Activated CD8-positive, alpha-beta memory T cell treated with anti-CD3 and anti-CD28 coated beads for 4 hours (primary cell): ENCODE results near the gene PTPRN2.
"Not testable (repeated sequence)": the region's sequence is repeated elsewhere in the genome, so short reads cannot be mapped to it uniquely, and the experiment has no call there.

Experiments
- DNase-seq, 2 donors: peaks; one replicate each; pipeline ENCODE4 v3.0.0-alpha.2; 2020; ENCODE audit warnings: low read depth in 2 of 2

Gene PTPRN2

DNA sequence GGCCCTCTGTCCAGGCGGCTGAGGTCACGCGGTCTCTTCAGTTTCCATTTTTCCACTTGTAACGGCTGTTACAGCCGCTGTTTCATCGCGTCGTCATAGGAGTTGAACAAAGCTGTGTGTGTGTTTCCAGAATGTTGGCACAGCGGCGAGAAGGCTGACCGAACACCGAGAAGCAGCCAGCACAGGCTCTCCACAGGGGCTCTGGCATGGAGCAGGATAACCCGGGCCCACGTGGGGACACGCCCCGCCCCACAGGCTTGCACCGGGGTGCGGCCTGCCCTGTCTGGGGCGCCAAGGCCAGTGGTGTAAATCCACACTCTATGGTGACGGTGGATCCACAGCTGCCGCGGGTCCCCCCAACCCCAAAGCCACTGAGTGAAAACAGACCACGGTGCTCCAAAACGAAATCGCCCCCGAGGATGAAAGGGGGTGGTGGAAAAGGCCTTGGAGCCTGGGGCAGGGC, 802.6 kb downstream of the PTPRN2 start:
- no peak for DNase-seq

DNA sequence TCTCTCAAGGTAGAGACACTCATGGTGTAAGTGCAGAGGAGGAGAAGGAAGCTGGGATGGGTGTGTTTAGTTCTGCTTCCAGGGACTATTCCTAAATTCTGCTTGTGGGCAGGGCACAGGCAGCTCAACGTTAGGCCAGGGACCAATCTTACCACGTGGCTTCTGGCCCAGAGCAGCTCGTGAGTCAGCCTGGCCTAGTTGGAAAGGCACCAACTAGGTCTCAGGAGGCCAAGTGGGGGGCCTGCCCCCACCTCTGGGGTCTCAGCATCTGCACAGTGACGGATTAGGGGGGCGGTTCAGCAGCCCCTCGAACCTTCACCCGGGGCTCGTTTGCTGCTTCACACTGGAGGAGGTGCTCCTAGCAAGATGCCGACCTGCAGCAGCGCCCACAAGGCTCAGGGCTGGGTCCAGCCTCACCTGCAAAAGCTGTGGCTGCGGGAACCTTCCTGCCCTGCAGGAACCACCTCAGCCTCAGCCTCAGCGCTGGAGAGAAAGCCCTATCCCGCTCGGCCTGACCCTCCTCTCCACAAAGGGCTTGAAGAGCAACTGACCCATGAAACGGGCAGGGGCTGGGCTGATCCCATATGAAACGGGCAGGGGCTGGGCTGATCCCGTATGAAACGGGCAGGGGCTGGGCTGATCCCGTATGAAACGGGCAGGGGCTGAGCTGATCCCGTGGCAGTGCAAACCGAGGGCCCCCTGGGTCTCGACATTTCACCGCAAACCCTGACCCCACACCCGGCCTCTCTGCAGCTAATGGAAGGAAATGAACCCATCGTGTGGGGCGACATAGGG, 803.4 kb downstream of the PTPRN2 start:
- no peak for DNase-seq

DNA sequence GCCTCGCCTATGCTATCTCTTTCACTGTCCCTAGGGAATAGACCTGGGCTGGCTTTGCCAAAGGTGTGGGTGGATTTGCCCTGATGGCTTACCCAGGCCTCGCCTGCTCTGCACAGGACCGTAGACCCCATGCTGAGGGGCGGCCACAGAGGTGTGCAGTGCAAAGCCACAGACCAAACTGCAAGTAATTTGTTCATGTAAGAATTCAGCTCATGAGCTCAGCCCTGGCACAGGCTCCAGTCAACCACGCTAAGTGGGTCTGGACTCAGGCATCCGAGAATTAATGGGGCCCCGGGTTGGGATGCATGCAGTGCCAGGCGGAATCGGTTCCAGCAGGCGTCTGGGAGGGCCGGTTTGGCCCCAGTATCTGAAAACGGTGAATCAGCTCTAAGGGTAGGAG, 805.6 kb downstream of the PTPRN2 start:
- no peak for DNase-seq

DNA sequence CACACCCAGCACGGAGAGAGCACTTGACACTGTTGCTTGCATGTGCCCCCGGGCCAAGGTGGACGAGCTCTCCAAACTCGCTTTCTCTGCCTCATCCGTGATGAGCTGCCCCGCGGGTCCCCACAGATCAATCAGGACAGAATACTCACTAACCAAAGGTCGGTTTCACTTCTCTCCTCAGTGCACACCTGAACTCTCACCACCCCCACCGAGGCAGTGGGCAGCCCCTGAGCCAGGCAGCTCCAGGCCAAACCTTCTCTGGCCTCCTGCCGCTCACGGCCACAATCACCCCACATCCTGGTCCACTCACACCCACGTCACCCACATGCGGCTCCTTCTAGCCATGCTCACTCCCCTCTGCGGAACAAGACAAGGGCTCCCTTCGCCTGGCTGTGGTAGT, 806.9 kb downstream of the PTPRN2 start:
- DNase-seq = no peak

DNA sequence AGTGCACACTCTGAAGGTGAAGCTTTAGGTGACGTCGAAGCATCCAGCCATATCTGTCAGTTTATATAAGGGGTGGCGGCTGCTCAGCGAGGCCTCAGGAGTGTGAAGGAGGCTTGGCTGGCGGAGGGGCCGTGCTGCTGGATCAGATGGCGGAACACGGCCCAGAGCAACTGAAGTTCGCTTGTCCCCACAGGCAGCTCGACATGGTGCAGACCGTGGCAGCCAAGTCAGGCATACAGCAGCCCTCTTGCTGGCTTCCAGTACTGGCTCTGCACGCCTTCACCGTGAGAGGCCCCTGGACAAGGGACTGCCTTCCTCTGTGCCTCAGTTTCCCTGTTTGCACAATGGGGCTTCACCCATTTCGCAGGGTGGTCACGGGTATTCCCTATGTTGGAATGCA, 807.3 kb downstream of the PTPRN2 start:
- no peak for DNase-seq

DNA sequence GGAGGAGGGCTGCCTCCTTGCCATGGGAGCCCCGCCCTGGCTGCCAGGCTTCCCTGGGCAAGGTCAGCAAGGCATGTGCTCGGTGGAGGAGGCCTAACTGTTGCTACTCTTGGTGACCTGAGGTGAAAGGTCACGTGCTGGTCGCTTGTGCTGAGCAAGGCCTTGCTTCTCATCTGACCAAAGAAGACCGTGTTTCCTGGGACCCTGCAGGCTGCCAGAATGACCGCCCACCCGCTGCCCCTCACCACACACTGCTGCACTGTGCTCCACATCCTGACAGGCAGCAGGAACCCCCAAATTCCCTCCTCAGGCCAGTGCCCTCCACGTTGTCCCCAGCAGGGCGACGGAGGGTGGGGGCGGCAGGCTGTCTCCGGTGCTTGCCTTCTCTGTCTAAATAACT, 808.4 kb downstream of the PTPRN2 start:
- DNase-seq = no peak

DNA sequence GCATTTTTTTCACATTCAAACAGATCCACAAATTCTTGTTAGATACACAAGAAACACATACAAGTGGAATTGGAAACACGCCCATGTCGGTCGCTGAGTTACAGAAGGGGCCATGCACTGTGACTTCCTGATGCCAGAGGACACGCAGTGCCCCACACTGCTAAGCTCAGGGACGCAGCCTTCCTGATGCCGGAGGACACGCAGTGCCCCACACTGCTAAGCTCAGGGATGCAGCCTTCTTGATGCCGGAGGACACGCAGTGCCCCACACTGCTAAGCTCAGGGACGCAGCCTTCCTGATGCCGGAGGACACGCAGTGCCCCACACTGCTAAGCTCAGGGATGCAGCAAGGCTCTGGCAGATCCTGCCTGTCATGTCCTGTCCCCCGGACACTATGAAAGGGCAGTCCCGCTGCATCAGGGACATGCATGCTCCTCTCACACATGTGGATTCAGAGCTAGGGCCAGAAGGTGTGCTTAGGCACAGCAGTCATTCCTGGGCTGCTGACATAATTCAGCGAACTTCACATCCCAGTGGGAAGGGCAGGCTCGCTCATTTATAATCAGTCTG, 810.3 kb downstream of the PTPRN2 start:
- DNase-seq = not testable (repeated sequence)

DNA sequence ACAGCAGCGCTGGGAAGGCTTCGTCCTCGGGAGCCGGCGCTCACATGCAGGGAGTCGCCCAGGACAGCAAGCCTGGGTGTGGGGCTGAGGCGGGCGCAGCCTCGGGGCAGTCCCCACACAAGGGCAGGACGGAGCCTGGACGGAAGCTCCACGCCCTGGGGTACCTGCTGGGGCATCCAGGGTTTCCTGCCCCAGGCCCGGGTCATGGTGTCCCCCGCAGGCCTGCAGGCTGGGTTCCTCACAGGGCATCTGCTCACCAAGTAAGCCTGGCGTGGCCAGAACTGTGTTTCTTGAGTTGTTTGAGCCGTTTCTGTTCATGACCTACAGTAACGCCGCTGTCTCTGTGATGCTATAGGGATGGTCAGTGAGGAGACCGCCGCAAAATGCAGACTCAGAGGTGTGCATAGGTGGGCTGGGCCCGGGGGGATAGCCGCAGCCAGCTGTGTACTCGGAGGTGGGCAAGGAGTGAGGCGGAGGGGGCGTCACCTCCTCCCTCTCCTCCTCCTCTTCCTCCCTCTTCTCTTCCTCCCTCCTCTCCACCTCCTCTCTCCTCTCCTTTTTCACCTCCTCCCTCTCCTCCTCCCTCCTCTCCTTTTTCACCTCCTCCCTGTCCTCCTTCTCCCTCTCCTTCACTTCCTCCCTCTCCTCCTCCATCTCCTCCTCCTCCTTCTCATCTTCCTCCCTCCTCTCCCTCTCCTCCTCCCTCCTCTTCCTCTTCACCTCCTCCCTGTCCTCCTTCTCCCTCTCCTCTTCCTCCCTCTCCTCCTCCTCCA, 811.9 kb downstream of the PTPRN2 start:
- DNase-seq = no peak

DNA sequence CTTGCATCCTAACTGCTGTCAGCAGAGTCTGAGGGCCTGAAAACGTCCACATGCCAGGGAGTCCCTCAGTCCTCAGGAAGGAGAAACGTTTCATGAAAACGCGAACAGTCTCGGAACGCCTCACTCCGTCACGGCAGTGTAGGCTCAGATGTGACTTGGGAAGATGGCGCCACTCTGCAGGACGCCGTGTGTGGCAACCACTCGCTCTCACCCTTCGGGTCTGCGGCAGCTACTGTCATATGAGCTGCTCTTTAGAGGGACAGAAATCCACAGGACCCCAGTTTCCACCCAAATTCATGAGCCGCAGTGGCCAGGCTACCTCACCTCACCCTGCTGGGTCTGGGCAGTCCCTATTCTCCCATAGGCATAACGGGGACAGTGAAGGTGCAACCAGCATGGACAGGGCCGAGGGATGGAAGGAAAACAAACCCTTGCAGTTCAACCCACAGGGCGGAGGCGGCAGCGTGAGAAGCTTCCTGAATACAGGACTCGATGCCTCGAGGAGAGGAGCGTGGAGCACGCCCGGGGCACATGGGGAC, 812.5 kb downstream of the PTPRN2 start:
- no peak for DNase-seq

DNA sequence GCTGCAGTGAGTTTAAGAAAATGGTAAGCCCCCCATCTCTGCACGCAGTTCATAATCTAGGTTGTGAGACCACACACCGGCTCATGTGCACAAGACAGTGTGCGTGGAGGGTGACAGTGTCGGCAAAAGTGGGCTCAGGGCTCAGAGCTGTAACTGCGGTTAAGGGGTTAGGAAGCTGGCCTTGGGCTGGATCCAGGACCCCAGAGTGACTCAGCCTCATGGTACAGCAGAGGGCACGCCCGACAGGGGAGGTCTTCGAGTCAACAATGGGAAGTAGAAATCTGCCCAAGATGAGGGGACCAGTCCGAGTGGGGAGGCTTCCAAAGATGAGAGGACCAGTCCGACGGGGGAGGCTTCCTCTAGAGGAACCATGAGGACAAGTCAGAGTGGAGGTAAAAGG, 813.1 kb downstream of the PTPRN2 start:
- DNase-seq = no peak

DNA sequence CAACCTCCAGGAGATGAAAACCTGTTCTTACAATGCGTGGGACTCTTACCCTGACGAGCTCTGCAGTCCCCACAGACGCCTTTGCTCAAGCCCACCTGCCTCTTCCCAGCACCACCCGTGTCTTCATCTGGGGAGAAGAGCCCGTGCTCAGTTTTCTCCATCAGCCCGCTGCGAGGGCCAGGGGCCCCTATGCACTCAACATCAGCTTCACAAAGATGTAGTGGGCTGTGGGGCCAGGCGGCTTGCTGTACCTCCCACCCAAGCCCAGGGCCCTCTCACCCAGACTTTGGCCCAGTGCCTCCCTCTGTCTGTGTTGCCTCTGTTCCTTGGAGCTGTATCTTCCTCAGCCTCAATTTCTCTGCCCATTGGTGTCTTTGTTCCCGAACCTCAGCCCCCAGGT, 814.3 kb downstream of the PTPRN2 start:
- no peak for DNase-seq

DNA sequence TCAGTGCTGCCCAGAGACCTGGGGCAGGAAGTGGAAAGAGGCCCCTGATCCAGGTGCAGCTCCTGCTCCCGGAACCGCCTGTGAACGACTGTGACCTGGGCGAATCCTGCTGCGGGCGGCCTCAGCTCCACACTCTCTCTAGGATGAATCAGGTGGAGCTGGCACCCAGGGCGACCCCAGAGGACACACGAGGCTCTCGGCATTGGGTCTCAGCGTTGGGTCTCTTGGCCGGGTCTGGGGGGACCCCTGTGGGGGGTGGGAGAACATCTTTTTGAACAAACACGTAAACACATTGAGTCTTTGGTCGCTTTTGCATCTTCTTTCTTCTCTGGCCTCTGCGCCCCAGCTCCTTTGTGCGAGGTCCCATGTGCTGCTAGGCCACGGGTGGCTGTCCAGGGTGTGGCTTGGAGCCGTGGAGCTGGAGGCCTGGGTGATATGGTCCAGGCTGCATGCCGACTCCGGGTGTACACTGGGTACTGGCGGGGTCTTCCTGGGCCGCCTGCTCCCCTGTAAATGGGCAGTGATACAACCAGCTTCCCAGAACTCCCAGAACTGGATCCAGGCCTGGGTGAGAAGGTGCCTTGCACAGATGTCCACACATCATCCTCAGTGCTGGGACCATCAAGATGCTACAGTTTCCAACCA, 815.0 kb downstream of the PTPRN2 start:
- no peak for DNase-seq

DNA sequence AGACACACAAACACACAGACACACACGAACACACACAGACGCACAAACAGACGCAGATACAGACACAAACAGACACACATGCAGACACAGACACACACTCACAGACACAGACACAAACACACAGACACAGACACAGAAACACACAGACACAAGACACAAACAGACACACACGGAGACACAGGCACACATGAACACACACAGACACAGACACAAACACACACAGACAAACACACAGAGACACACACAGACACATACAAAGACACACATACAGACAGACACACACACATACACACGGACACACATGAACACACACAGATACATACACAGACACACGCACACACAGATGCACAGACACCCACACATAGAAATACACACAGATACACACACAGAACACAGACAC, 815.9 kb downstream of the PTPRN2 start:
- no peak for DNase-seq

DNA sequence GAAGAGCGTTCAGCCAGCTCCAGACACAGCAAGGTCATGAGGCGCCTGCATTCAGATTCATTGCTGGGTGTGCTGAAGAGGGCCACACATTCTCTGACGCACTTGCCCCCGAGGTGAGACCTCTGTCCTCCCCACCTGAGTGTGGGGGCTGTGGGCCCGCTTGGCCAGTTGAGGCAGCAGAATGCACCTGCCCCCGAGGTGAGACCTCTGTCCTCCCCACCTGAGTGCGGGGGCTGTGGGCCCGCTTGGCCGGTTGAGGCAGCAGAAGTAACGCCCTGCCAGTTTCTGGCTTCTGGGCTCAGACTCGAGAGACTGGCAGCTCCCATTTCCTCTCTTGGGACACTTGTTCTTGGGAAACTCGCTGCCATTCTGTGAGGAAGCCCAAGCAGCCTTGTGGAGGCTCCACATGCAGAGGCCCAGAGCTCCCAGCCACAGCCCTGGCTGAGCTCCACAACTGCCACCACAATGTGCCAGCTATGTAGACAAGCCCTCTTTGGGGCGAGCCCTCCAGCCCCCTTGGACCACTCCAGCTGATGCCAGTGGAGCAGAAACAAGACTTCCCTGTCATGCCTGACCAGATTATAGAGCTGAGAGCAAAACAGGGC, 816.8 kb downstream of the PTPRN2 start:
- DNase-seq = no peak

DNA sequence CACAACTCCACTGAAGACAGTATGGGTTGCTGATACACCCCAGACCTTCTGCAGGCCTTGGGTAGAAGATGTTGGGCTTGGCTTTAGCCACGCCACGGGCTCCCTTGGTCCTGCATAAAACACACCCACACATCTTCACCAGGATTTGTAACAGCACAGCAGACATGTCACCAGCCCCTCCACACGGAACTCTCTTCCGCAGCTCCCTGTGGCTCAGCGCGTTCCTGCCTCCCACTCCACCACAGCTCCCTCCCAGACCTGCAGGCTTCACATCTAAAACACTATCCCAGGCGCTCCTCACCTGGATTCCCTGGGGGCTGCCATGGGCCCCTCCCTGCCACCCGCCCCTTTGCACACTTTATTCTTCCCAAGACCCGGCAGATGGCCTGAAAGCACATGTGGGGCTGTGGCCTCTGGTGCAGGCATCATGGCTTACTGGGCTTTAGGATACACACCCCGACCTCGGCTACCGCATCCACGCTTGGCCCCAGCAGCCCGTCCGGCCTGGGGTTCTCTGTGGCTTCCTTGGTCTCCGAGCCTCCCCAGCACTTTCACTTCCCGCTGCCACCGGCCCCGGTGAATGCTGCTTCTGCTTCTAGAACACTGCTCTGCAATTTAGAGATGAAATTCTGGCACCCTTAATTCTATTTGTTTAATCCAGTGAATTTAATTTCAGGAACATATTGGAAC, 818.0 kb downstream of the PTPRN2 start:
- DNase-seq = no peak

DNA sequence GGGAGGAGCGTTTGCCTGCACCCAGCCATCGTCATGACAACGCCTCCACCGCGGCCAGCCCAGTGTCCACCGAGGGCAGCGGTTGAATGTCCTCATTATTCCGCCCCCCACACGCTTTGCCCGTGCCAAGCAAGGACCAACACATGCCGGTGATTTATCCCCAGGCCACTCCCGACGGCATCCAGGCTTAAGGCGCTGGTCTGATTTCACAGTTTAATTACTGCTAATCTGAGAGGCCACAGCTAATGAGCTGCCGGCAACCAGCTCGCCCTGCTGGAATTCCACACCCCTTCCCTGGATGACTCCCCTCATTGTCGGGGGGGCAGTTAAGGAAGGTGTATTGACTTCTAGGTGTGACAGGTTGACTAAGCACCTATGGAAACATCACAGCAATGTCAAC, 818.5 kb downstream of the PTPRN2 start:
- DNase-seq = no peak

DNA sequence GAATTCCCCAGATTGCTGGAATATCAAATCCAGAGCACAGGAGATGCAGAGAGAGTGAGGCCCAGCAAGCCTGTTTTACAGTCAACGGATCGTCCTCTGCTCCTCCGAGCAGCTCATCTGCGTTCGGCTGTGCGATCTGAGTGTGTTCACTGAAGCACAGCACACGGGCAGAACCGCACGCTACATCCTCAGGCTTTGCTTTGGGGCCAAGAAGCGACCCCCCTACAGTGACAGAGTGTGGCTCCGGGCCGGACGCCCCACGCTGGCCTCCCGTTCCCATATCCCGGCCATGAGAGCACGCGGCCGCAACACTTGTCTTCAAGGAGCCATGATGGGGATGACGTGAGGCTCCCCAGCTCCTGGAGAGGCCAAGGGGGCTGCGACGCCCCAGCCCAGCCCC, 819.4 kb downstream of the PTPRN2 start:
- DNase-seq = no peak

DNA sequence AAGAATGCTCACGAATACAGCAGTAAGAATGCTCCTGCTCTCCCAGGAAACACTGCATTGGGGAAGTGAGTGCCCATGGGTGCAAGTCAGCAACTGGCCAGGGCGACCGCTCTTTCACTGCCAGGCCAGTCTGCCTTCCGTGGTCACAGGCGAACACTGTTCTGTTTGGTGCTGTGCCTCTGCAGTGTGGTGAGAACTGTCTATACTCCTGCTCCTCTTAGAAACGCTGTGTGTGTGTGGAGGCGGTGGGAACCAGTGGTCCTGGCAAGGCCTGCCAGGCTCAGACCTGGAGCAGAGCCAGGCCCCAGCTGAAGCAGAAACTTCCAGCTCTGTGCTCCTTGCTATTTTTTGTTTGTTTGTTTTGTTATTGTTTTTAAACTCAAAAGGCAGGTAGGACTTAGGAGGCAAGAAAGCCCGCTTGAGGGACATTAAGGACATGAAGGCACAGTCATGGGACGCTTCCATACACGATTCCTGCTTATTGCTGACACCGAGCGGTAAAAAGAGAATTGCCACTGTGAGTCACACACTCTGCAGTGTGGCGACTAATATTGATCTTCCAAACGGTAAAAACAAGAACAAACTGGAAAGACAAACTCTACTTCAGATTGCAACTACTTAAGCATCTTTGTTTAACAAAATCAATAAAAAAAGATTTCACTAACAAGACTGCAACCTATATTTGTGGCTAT, 820.0 kb downstream of the PTPRN2 start:
- DNase-seq = no peak

DNA sequence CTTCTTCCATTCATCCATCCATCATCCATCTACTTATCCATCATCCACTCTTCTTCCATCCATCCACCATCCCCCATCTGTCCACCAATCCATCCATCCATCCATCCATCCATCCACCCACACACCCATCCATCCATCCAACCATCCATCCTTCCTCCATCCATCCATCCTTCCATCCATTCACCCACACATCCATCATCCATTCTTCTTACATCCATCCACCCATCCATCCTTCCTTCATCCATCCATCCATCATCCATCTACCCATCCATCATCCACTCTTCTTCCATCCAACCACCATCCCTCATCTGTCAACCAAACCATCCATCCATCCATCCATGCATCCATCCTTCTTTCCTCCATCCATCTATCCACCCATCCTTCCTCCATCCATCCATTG, 821.5 kb downstream of the PTPRN2 start:
- no peak for DNase-seq

DNA sequence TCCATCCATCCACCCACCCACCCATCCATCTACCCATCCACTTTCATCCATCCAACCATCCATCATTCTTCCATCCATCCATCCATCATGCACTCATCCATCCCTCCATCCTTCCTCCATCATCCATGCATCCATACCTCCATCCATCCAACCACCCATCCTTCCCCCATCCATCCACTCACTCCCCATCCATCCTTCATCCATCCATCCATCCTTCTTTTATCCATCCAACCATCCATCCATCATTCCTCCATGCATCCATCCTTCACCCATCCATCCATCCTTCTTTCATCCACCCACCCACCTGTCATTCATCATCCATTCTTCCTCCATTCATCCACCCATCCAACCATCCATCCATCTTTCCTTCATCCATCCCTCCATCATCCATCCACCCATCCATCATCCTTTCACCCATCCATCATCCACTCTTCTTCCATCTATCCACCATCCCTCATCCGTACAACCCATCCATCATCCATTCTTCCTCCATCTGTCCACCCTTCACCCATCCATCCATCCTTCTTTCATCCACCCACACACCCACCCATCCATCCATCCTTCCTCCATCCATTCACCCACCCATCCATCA, 822.6 kb downstream of the PTPRN2 start:
- no peak for DNase-seq
